ENCODE results near the gene TTLL11.

DNA sequence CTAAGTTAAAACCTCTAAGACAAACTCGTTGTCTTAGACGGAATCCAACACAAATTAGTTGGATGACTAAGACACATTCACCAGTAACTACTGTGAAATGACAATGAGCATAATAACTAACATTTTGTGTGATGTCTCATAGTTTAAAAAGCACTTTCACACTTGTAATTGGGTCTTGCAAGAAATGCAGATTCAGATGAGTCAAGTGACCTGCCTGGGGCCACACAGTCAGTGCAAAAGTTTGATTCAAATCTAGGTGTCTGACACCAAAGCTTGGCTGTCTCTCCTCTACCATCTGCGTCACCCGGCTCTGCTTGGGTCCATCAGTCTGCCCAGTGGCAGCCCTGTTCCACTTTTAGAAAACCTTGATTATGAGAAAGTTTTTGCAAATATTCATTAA, 143.7 kb downstream of the TTLL11 start:
- TF ChIP-seq, protein P1, sequence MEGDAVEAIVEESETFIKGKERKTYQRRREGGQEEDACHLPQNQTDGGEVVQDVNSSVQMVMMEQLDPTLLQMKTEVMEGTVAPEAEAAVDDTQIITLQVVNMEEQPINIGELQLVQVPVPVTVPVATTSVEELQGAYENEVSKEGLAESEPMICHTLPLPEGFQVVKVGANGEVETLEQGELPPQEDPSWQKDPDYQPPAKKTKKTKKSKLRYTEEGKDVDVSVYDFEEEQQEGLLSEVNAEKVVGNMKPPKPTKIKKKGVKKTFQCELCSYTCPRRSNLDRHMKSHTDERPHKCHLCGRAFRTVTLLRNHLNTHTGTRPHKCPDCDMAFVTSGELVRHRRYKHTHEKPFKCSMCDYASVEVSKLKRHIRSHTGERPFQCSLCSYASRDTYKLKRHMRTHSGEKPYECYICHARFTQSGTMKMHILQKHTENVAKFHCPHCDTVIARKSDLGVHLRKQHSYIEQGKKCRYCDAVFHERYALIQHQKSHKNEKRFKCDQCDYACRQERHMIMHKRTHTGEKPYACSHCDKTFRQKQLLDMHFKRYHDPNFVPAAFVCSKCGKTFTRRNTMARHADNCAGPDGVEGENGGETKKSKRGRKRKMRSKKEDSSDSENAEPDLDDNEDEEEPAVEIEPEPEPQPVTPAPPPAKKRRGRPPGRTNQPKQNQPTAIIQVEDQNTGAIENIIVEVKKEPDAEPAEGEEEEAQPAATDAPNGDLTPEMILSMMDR (optimal IDR thresholded peaks at IDR 0.05 in 1 of 3, IDR thresholded peaks at IDR 0.05 in 1 of 3, conservative IDR thresholded peaks at IDR 0.05 in 1 of 3; ENCODE audit: extremely low read depth in 1 of 3, insufficient read depth in 2 of 3, low read length in 3 of 3): no peak
- TF ChIP-seq EZH2 (IDR thresholded peaks at IDR 0.05; ENCODE audit: low read length): no peak

All from keratinocyte (primary cell).